Naive thymus-derived CD4-positive, alpha-beta T cell (primary cell): ENCODE results near the gene GRHL3. TPM values are rescaled to one million over a fixed set of nuclear protein-coding genes. Genes with fewer than 3 reads are reported as not detected.

Experiments
- ATAC-seq: fragments of 150-1000 bp; cut with Tn5 transposase; 2 replicates; pipeline ENCODE4 v1.10.0; 2021; ENCODE audit warnings: mild to moderate bottlenecking, moderate library complexity
- CTCF ChIA-PET: fragments of 350-600 bp; sonication (Branson Sonifier 250); formaldehyde crosslinking; loops from one replicate; lab custom pipeline; 2021; ENCODE audit warnings: antibody characterized with exemption; lab: Charles Lee
- POLR2A ChIA-PET: fragments of 350-600 bp; sonication (Branson Sonifier 250); formaldehyde crosslinking; loops from one replicate; lab custom pipeline; 2021; ENCODE audit warnings: antibody characterized with exemption, inconsistent platforms; lab: Charles Lee
- DNase-seq, 9 donors: peaks; one replicate each; pipeline versions ENCODE4 v3.0.0 to v3.0.0-alpha.2; 2020 to 2022; ENCODE audit warnings: mixed read lengths in 1 of 9
- H3K27ac ChIP-seq: one replicate; pipeline ENCODE4 v1.7.0; 2013; ENCODE audit warnings: mild to moderate bottlenecking, low read depth, low read length, moderate library complexity
- H3K27me3 ChIP-seq, 2 donors: one replicate each; pipeline ENCODE4 v1.7.0; 2013; ENCODE audit warnings: low read length in 2 of 2, mild to moderate bottlenecking in 2 of 2, moderate library complexity in 2 of 2; ENCODE audit not compliant: control insufficient read depth in 2 of 2, insufficient read depth in 2 of 2
- H3K36me3 ChIP-seq, 3 experiments: 1 replicate in 2 of 3; 2 replicates in 1 of 3; pipeline ENCODE4 v1.7.0; 2013; ENCODE audit warnings: low read length in 3 of 3, mild to moderate bottlenecking in 3 of 3, moderate library complexity in 1 of 3; ENCODE audit not compliant: insufficient read depth in 3 of 3, control insufficient read depth in 2 of 3
- H3K4me1 ChIP-seq, 2 donors: one replicate each; pipeline ENCODE4 v1.7.0; 2013; ENCODE audit warnings: low read length in 2 of 2, mild to moderate bottlenecking in 2 of 2, moderate library complexity in 1 of 2; ENCODE audit not compliant: control insufficient read depth in 2 of 2, insufficient read depth in 2 of 2
- H3K4me3 ChIP-seq: 2 replicates; pipeline ENCODE4 v1.7.0; 2013; ENCODE audit warnings: mild to moderate bottlenecking, low read length
- H3K9me3 ChIP-seq, 3 experiments: 1 replicate in 2 of 3; 2 replicates in 1 of 3; pipeline ENCODE4 v1.7.0; 2013; ENCODE audit warnings: low read length in 3 of 3; ENCODE audit not compliant: control insufficient read depth in 2 of 3
- H3K27ac Mint-ChIP-seq, 9 donors: one replicate each; pipeline ENCODE4 v1.8.0; 2020 to 2022; ENCODE audit warnings: mixed read lengths in 9 of 9, mild to moderate bottlenecking in 8 of 9, moderate library complexity in 5 of 9, inconsistent platforms in 2 of 9
- H3K27me3 Mint-ChIP-seq, 5 donors: one replicate each; pipeline ENCODE4 v1.8.0; 2021 to 2022; ENCODE audit warnings: mixed read lengths in 5 of 5, mild to moderate bottlenecking in 1 of 5
- H3K36me3 Mint-ChIP-seq, 5 donors: one replicate each; pipeline ENCODE4 v1.8.0; 2020 to 2022; ENCODE audit warnings: mixed read lengths in 5 of 5, mild to moderate bottlenecking in 3 of 5, inconsistent platforms in 1 of 5
- H3K4me1 Mint-ChIP-seq, 7 donors: one replicate each; pipeline ENCODE4 v1.8.0; 2020 to 2022; ENCODE audit warnings: mixed read lengths in 7 of 7, mild to moderate bottlenecking in 3 of 7, inconsistent platforms in 1 of 7
- H3K4me3 Mint-ChIP-seq, 10 donors: one replicate each; pipeline ENCODE4 v1.8.0; 2020 to 2022; ENCODE audit warnings: mild to moderate bottlenecking in 10 of 10, mixed read lengths in 10 of 10, moderate library complexity in 6 of 10, inconsistent platforms in 2 of 10
- H3K9me3 Mint-ChIP-seq, 11 donors: one replicate each; pipeline ENCODE4 v1.8.0; 2020 to 2022; ENCODE audit warnings: mixed read lengths in 11 of 11, mild to moderate bottlenecking in 4 of 11, inconsistent platforms in 1 of 11, moderate library complexity in 1 of 11
- intact Hi-C, 2 donors: fragments of 100-400 bp; cut with micrococcal nuclease; formaldehyde crosslinking; loops; one replicate each; pipeline ENCODE4 v1.15.1; 2023
- polyA plus RNA-seq, 2 donors: library from polyadenylated mRNA; unstranded; fragments of 300-500 nt; fragmentation: Illumina TruSeq; gene quantifications; one replicate each; pipeline ENCODE4 v1.2.3, GENCODE V29; 2021
- total RNA-seq, 6 experiments: library from RNA in 5 of 6; stranded (reverse) in 5 of 6; gene quantifications; 1 replicate in 5 of 6; 2 replicates in 1 of 6; pipeline ENCODE4 v1.2.3 and lab custom pipeline; 2021 to 2026

Gene GRHL3
- total and polyA plus RNA-seq, 7 experiments from 2014 or later = not detected

GRCh38 chr1:24315391-24315790 is 3.8 kb upstream of the GRHL3 start:
- ChIA-PET CTCF (interaction anchor here (0.8 kb wide), 1 partner anchor 613 kb away, joined by 3 read pairs; no protein-coding TSS in a partner anchor), POLR2A (no interaction called here)
- H3K4me3 Mint-ChIP-seq = no peak overlapping the region
- H3K36me3 ChIP-seq = no peaks in the 10 kb centered on the region
- H3K27ac Mint-ChIP-seq = no peak overlapping the region
- peaks cover 13 to 25% (median 23%) of the 10 kb centered on the region in 7 donors for H3K4me1 Mint-ChIP-seq
- H3K4me1 ChIP-seq = peaks cover 9 to 19% of the 10 kb centered on the region in 2 donors
- H3K4me3 ChIP-seq = no peak overlapping the region
- H3K27ac ChIP-seq = no peak overlapping the region
- intact Hi-C loops = no loop called here
- no peaks in the 10 kb centered on the region for H3K9me3 ChIP-seq
- DNase-seq (no peak), ATAC-seq (no peak)
- peaks cover 0 to 2% (median 0%) of the 10 kb centered on the region in 11 donors for H3K9me3 Mint-ChIP-seq
- peaks cover 0 to 11% of the 10 kb centered on the region in 2 donors for H3K27me3 ChIP-seq
- H3K27me3 Mint-ChIP-seq = peaks cover 0 to 81% (median 28%) of the 10 kb centered on the region in 5 donors
- H3K36me3 Mint-ChIP-seq = peaks cover 0 to 2% (median 0%) of the 10 kb centered on the region in 5 donors

GRCh38 chr1:24316645-24317044 is 2.5 kb upstream of the GRHL3 start:
- DNase-seq = no peak
- H3K4me1 Mint-ChIP-seq = peaks cover 25 to 36% (median 35%) of the 10 kb centered on the region in 7 donors
- Histone ChIP-seq H3K27ac (no peak overlapping the region), H3K4me3 (no peak overlapping the region), H3K27me3 (peaks cover 0 to 11% of the 10 kb centered on the region in 2 donors), H3K36me3 (no peaks in the 10 kb centered on the region), H3K9me3 (no peaks in the 10 kb centered on the region), H3K4me1 (peaks cover 22 to 32% of the 10 kb centered on the region in 2 donors)
- peaks cover 0 to 84% (median 39%) of the 10 kb centered on the region in 5 donors for H3K27me3 Mint-ChIP-seq
- ChIA-PET CTCF (interaction anchor here (0.9 kb wide), 1 partner anchor 15 kb away, joined by 3 read pairs; no protein-coding TSS in a partner anchor), POLR2A (no interaction called here)
- H3K9me3 Mint-ChIP-seq = peaks cover 0 to 2% (median 0%) of the 10 kb centered on the region in 11 donors
- no peak overlapping the region for H3K27ac Mint-ChIP-seq
- H3K36me3 Mint-ChIP-seq = peaks cover 0 to 2% (median 0%) of the 10 kb centered on the region in 5 donors
- intact Hi-C loops = no loop called here
- no peak overlapping the region for H3K4me3 Mint-ChIP-seq
- no peak for ATAC-seq

GRCh38 chr1:24317081-24317480 is 2.1 kb upstream of the GRHL3 start:
- H3K36me3 ChIP-seq = no peaks in the 10 kb centered on the region
- peaks cover 0 to 82% (median 39%) of the 10 kb centered on the region in 5 donors for H3K27me3 Mint-ChIP-seq
- H3K27ac Mint-ChIP-seq = no peak overlapping the region
- H3K9me3 ChIP-seq = no peaks in the 10 kb centered on the region
- intact Hi-C loops = no loop called here
- H3K4me3 ChIP-seq = no peak overlapping the region
- H3K36me3 Mint-ChIP-seq = peaks cover 0 to 2% (median 0%) of the 10 kb centered on the region in 5 donors
- no peak overlapping the region for H3K4me3 Mint-ChIP-seq
- H3K4me1 Mint-ChIP-seq = peaks cover 26 to 37% (median 37%) of the 10 kb centered on the region in 7 donors
- peaks cover 22 to 32% of the 10 kb centered on the region in 2 donors for H3K4me1 ChIP-seq
- ChIA-PET CTCF (interaction anchor here (0.9 kb wide), 1 partner anchor 14 kb away, joined by 3 read pairs; no protein-coding TSS in a partner anchor), POLR2A (no interaction called here)
- DNase-seq (no peak), ATAC-seq (no peak)
- H3K9me3 Mint-ChIP-seq = peaks cover 0 to 2% (median 0%) of the 10 kb centered on the region in 11 donors
- H3K27ac ChIP-seq = no peak overlapping the region
- peaks cover 0 to 11% of the 10 kb centered on the region in 2 donors for H3K27me3 ChIP-seq

- Mint-ChIP-seq H3K4me1 (peaks cover 35 to 47% (median 46%) of the 10 kb centered on the region in 7 donors), H3K36me3 (peaks cover 0 to 2% (median 0%) of the 10 kb centered on the region in 5 donors), H3K4me3 (peak overlapping the region in 4 of 10 donors; percentile 16 to 91 (median 78)), H3K27me3 (peaks cover 0 to 90% (median 43%) of the 10 kb centered on the region in 5 donors), H3K9me3 (peaks cover 0 to 2% (median 0%) of the 10 kb centered on the region in 11 donors), H3K27ac (no peak overlapping the region)
- H3K27me3 ChIP-seq = peaks cover 0 to 11% of the 10 kb centered on the region in 2 donors
- peaks cover 22 to 40% of the 10 kb centered on the region in 2 donors for H3K4me1 ChIP-seq
- H3K27ac ChIP-seq = no peak overlapping the region
- H3K36me3 ChIP-seq = no peaks in the 10 kb centered on the region
- ATAC-seq (no peak), DNase-seq (no peak)
- ChIA-PET CTCF (interaction anchor here (0.6 to 0.9 kb wide), 2 partner anchors 13 to 168 kb away, joined by 3 to 4 read pairs; no protein-coding TSS in a partner anchor), POLR2A (no interaction called here)
- H3K4me3 ChIP-seq = no peak overlapping the region
- no peaks in the 10 kb centered on the region for H3K9me3 ChIP-seq
- intact Hi-C loops = no loop called here
Measured at GRCh38 chr1:24317956-24318614, 1.1 kb upstream of the GRHL3 start.

- Histone ChIP-seq H3K36me3 (no peaks in the 10 kb centered on the region), H3K4me3 (peak overlapping the region; percentile 38), H3K27ac (no peak overlapping the region), H3K4me1 (peaks cover 22 to 43% of the 10 kb centered on the region in 2 donors), H3K27me3 (peaks cover 0 to 11% of the 10 kb centered on the region in 2 donors), H3K9me3 (no peaks in the 10 kb centered on the region)
- ATAC-seq (no peak), DNase-seq (no peak)
- ChIA-PET POLR2A (no interaction called here), CTCF (interaction anchor here (0.6 to 1.6 kb wide), 2 partner anchors 72 to 169 kb away, joined by 4 read pairs; no protein-coding TSS in a partner anchor)
- H3K9me3 Mint-ChIP-seq = peaks cover 0 to 2% (median 0%) of the 10 kb centered on the region in 11 donors
- peaks cover 36 to 52% (median 47%) of the 10 kb centered on the region in 7 donors for H3K4me1 Mint-ChIP-seq
- peaks cover 0 to 2% (median 0%) of the 10 kb centered on the region in 5 donors for H3K36me3 Mint-ChIP-seq
- peak overlapping the region in 3 of 9 donors; percentile 18 to 79 (median 72) for H3K27ac Mint-ChIP-seq
- peak overlapping the region in 8 of 10 donors; percentile 56 to 92 (median 79) for H3K4me3 Mint-ChIP-seq
- intact Hi-C loops = no loop called here
- peaks cover 0 to 92% (median 43%) of the 10 kb centered on the region in 5 donors for H3K27me3 Mint-ChIP-seq
Measured at GRCh38 chr1:24318615-24319311, 394 bp upstream of the GRHL3 start.

GRCh38 chr1:24319962-24320361 is 805 bp downstream of the GRHL3 start:
- H3K4me1 Mint-ChIP-seq = peaks cover 36 to 54% (median 47%) of the 10 kb centered on the region in 7 donors
- H3K9me3 ChIP-seq = no peaks in the 10 kb centered on the region
- peaks cover 0 to 2% (median 0%) of the 10 kb centered on the region in 5 donors for H3K36me3 Mint-ChIP-seq
- peaks cover 0 to 96% (median 43%) of the 10 kb centered on the region in 5 donors for H3K27me3 Mint-ChIP-seq
- ChIA-PET POLR2A (no interaction called here), CTCF (interaction anchor here (0.5 to 1.6 kb wide), 3 partner anchors 71 to 316 kb away, joined by 3 to 4 read pairs (median 4); no protein-coding TSS in a partner anchor)
- H3K27me3 ChIP-seq = peaks cover 0 to 11% of the 10 kb centered on the region in 2 donors
- peak overlapping the region in 1 of 9 donors; percentile 9 for H3K27ac Mint-ChIP-seq
- peaks cover 22 to 43% of the 10 kb centered on the region in 2 donors for H3K4me1 ChIP-seq
- no peak overlapping the region for H3K27ac ChIP-seq
- H3K36me3 ChIP-seq = no peaks in the 10 kb centered on the region
- intact Hi-C loops = loop anchor here (2.0 to 5.0 kb wide), 3 partner anchors 31 to 322 kb away; partner anchors contain the start of gene SRRM1 (in 1 of the 2)
- no peak overlapping the region for H3K4me3 ChIP-seq
- ATAC-seq = no peak
- peaks cover 0 to 2% (median 0%) of the 10 kb centered on the region in 11 donors for H3K9me3 Mint-ChIP-seq
- DNase-seq = peak in 1 of 9 donors; percentile 13
- peak overlapping the region in 9 of 10 donors; percentile 74 to 92 (median 78) for H3K4me3 Mint-ChIP-seq
